Measurements from ENCODE around the gene ATXN1. TPM values are rescaled to one million over a fixed set of nuclear protein-coding genes. Genes with fewer than 3 reads are reported as not detected.
A peak's percentile ranks its signal among the peaks of the same experiment; 100 is the strongest.

Gene ATXN1
- polyA plus RNA-seq, 3 donors from 2014 or later: 6.9 to 14.7 (median 8.0) TPM

DNA sequence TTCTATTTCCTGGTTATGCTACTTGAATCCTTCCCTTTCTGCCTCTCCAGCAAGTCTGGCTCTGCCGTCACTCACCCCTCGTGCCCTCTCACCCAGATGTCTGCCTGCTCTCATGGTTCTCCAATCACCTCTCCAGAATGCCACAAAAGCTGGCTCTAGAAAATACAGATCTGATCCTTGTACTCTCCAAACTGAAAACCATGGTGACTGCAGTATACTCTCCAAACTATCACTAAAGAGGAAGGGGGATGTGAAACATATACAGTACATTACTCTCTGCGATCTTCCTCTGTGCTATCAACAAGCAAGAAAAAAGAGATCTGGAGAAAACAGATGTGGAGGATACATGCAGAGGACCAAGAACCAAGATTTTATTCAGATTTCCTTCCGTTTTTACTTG, 91.1 kb downstream of the ATXN1 start:
- no peaks in the 10 kb centered on the region for H3K9me3 Mint-ChIP-seq
- peaks cover 42 to 52% of the 10 kb centered on the region in 2 donors for H3K4me1 Mint-ChIP-seq
- H3K36me3 Mint-ChIP-seq: peaks cover 0 to 3% (median 0%) of the 10 kb centered on the region in 3 donors
- DNase-seq: no peak
- peaks cover 2 to 3% (median 2%) of the 10 kb centered on the region in 3 donors for H3K27me3 Mint-ChIP-seq (ENCODE audit: low read depth in 3 of 3)
- peak overlapping the region in 4 of 6 donors; percentile 50 to 79 (median 56) for H3K27ac Mint-ChIP-seq
- peak overlapping the region in 4 of 5 donors; percentile 5 to 16 (median 8) for H3K4me3 Mint-ChIP-seq

DNA sequence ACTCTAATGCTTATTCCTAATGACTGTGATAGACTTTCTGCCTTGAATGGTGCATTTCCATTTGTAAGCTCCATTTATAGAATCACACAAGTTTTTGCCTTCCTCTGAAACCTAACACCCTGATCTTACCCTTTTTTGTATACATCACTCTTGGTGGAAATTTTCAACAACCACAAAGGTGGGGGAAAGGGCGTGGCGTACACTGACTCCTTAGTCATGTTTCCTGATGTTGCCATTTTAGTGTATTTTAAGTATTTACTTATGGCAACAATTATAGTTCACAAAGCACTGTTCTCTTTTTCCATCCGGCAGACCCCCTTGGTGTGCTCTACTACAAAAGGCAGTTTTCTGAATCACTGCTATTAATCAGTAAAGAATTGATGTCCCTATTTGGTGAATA, 92.0 kb downstream of the ATXN1 start:
- Mint-ChIP-seq H3K4me3 (peak overlapping the region; percentile 7 to 72 (median 10)), H3K4me1 (peaks cover 42 to 48% of the 10 kb centered on the region in 2 donors), H3K27ac (peak overlapping the region in 5 of 6 donors; percentile 0 to 58 (median 32)), H3K36me3 (peaks cover 0 to 3% (median 0%) of the 10 kb centered on the region in 3 donors), H3K27me3 (ENCODE audit: low read depth in 3 of 3) (peaks cover 2 to 3% (median 2%) of the 10 kb centered on the region in 3 donors), H3K9me3 (no peaks in the 10 kb centered on the region)
- peak; percentile 17 to 35 (median 24) for DNase-seq

DNA sequence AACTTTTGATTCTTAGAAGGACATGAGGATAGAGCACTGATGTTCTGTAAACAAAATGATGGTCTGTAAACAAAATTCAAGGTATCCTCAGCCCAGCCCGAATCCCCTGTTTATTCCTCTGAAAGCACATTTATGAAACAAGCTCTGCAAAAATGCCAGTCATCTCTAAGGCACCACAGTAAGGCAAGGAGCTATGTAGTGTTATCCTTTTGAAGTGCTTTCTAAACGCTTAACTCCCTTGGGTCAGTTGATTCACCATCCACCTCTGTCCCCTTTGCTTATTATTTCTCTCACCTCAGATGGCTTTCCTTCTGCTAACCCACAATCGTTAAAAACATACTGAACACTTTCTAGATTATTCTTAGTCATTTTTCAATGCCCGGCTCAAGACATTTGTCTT, 93.8 kb downstream of the ATXN1 start:
- Mint-ChIP-seq H3K4me3 (no peak overlapping the region), H3K27ac (peak overlapping the region in 1 of 6 donors; percentile 31)

GRCh38 chr6:16665992-16666391, 95.3 kb downstream of the ATXN1 start:
- H3K27ac Mint-ChIP-seq: no peak overlapping the region
- DNase-seq: no peak
- H3K4me1 Mint-ChIP-seq: peaks cover 33 to 34% of the 10 kb centered on the region in 2 donors
- peaks cover 0 to 4% (median 0%) of the 10 kb centered on the region in 6 donors for H3K9me3 Mint-ChIP-seq
- H3K4me3 Mint-ChIP-seq: no peak overlapping the region
- peaks cover 6 to 10% (median 7%) of the 10 kb centered on the region in 3 donors for H3K36me3 Mint-ChIP-seq
- peaks cover 0 to 2% (median 2%) of the 10 kb centered on the region in 3 donors for H3K27me3 Mint-ChIP-seq (ENCODE audit: low read depth in 3 of 3)

More for the DNA sequence above, 93.8 kb downstream of the ATXN1 start:
- no peaks in the 10 kb centered on the region for H3K9me3 Mint-ChIP-seq
- DNase-seq: no peak
- H3K27me3 Mint-ChIP-seq (ENCODE audit: low read depth in 3 of 3): peaks cover 0 to 2% (median 2%) of the 10 kb centered on the region in 3 donors
- H3K4me1 Mint-ChIP-seq: peaks cover 42 to 46% of the 10 kb centered on the region in 2 donors
- H3K36me3 Mint-ChIP-seq: peaks cover 0 to 3% (median 0%) of the 10 kb centered on the region in 3 donors

DNA sequence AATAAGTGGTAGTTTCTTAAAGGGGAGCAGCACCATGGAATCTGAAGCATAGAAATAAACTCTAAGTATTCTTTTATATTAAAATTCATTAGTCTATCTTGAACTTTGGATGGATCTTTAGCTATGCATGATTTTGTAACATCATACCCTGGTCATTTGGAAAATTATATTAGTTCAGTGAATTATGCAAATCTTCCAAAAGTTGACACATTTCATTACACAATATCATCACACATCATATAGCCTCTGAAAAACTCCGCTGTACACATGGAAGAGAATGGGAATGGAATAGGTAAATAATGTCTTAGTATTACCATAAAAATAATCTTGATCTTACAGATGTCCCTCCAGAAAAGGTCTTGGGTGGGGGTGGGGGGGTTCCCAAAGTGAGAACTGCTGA, 96.1 kb downstream of the ATXN1 start:
- no peak for DNase-seq
- Mint-ChIP-seq H3K4me3 (no peak overlapping the region), H3K4me1 (peaks cover 27 to 29% of the 10 kb centered on the region in 2 donors), H3K27ac (no peak overlapping the region), H3K36me3 (peaks cover 6 to 14% (median 7%) of the 10 kb centered on the region in 3 donors), H3K27me3 (ENCODE audit: low read depth in 3 of 3) (peaks cover 0 to 1% (median 1%) of the 10 kb centered on the region in 3 donors), H3K9me3 (peaks cover 0 to 4% (median 0%) of the 10 kb centered on the region in 6 donors)

DNA sequence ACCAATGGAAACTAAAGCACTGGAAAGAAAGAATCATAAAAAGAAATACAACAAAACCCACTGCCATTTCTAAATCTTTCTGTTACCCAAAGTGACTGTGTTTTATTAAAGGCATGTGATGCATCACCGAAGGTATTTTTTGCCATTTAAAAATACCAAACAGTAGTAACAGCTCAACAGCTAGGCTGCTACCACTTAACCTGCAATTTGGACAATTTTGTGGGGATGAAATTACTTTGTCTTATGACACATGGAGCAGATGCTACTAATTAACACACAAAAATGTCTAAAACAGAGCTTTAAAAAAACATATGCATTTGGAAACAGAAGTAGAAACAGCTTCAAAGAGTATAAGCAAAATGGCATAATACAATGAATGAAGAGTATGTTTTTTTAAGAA, 97.4 kb downstream of the ATXN1 start:
- H3K27me3 Mint-ChIP-seq (ENCODE audit: low read depth in 3 of 3): no peaks in the 10 kb centered on the region
- H3K4me1 Mint-ChIP-seq: peaks cover 24 to 29% of the 10 kb centered on the region in 2 donors
- peaks cover 0 to 4% (median 0%) of the 10 kb centered on the region in 6 donors for H3K9me3 Mint-ChIP-seq
- H3K27ac Mint-ChIP-seq: no peak overlapping the region
- peaks cover 6 to 15% (median 7%) of the 10 kb centered on the region in 3 donors for H3K36me3 Mint-ChIP-seq
- no peak for DNase-seq
- no peak overlapping the region for H3K4me3 Mint-ChIP-seq

DNA sequence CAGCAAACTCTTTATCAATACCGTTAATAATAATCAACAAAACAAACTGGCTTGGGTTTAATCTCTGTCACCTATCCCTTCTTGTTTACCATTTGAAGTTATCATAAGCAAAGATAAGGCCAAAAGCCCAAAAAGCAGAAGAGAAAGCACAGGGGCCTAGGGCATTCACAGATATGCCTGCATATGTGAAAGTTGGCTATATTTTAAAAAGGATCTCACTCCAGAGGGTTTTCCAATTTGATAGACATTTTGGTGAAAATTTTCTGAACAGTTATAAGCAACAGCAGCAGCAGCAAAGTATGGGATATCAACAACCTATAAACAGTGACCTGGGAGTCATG, 101.1 kb downstream of the ATXN1 start:
- peak overlapping the region in 4 of 6 donors; percentile 10 to 75 (median 44) for H3K27ac Mint-ChIP-seq
- H3K4me3 Mint-ChIP-seq: peak overlapping the region in 1 of 5 donors; percentile 71
- H3K4me1 Mint-ChIP-seq: peaks cover 21 to 31% of the 10 kb centered on the region in 2 donors
- DNase-seq: no peak
- H3K9me3 Mint-ChIP-seq: peaks cover 0 to 4% (median 0%) of the 10 kb centered on the region in 6 donors
- H3K36me3 Mint-ChIP-seq: peaks cover 12 to 24% (median 13%) of the 10 kb centered on the region in 3 donors
- H3K27me3 Mint-ChIP-seq (ENCODE audit: low read depth in 3 of 3): peaks cover 0 to 2% (median 0%) of the 10 kb centered on the region in 3 donors

- Mint-ChIP-seq H3K27ac (peak overlapping the region in 5 of 6 donors; percentile 44 to 75 (median 53)), H3K9me3 (peaks cover 0 to 4% (median 0%) of the 10 kb centered on the region in 6 donors), H3K4me1 (peaks cover 26 to 37% of the 10 kb centered on the region in 2 donors), H3K36me3 (peaks cover 17 to 28% (median 17%) of the 10 kb centered on the region in 3 donors), H3K4me3 (peak overlapping the region in 3 of 5 donors; percentile 17 to 73 (median 27)), H3K27me3 (ENCODE audit: low read depth in 3 of 3) (peaks cover 0 to 2% (median 0%) of the 10 kb centered on the region in 3 donors)
- DNase-seq: no peak
Observed at GRCh38 chr6:16659466-16660156, 101.6 kb downstream of the ATXN1 start.

DNA sequence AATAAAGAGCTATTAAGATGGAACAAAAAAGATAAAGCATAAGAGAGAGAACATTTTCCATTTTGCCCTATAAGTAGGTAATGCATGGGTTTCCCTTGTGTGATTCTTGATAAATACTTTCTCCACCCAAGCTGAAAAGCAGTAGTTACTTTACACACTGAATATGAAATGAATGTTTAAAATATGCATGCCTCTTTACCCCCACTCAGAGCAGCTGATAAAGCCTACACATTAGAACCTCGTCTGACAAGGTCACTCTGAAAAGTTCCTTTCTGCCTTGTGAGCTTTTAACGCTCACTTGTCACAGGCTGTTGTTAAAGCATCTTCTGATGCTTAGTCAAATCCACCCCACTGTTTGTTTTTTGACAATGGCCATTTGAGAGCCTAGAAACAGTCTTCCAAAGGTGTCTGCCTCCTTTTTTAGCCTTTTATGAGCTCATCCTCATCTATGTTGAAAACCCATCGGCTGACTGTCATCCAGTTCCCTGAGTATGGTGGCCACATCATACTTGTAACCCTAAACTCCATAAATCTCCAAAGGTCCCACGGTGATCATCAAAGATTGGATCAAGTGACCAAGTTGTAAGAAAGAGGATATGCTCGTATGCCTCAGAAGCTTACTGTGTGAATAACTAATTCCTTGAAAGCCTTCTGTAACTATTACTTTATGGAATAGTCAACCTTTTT, 102.8 kb downstream of the ATXN1 start:
- Mint-ChIP-seq H3K27me3 (ENCODE audit: low read depth in 3 of 3) (peaks cover 0 to 2% (median 0%) of the 10 kb centered on the region in 3 donors), H3K9me3 (peaks cover 0 to 4% (median 0%) of the 10 kb centered on the region in 6 donors), H3K4me1 (peaks cover 37 to 48% of the 10 kb centered on the region in 2 donors), H3K36me3 (peaks cover 17 to 28% (median 18%) of the 10 kb centered on the region in 3 donors), H3K4me3 (peak overlapping the region in 1 of 5 donors; percentile 73), H3K27ac (peak overlapping the region in 5 of 6 donors; percentile 4 to 75 (median 36))
- DNase-seq: no peak

DNA sequence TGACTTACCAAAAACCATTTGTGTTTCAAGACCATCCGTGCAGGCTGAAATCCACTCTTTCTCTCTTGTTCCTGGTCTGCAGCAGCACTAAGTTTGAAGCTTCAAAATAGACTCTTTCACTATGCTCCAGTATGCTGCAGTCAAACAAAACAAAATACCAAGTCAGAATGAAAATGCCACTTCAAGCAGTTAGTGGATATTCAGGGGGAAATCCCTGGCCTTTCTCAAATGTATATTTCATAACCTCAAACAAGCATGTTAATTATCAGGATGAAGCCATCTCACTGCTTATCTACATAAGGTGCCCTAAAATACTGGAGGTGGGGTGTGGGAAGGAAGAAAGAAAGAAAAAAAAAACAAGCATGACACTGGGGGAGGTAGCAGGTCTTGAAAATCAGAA, 103.5 kb downstream of the ATXN1 start:
- peak overlapping the region in 1 of 5 donors; percentile 4 for H3K4me3 Mint-ChIP-seq
- peak overlapping the region in 3 of 6 donors; percentile 4 to 79 (median 31) for H3K27ac Mint-ChIP-seq
- H3K4me1 Mint-ChIP-seq: peaks cover 43 to 55% of the 10 kb centered on the region in 2 donors

GRCh38 chr6:16656451-16656850, 104.8 kb downstream of the ATXN1 start:
- H3K4me3 Mint-ChIP-seq: no peak overlapping the region
- H3K4me1 Mint-ChIP-seq: peaks cover 57 to 68% of the 10 kb centered on the region in 2 donors
- peaks cover 0 to 2% (median 0%) of the 10 kb centered on the region in 6 donors for H3K9me3 Mint-ChIP-seq
- peaks cover 0 to 2% (median 0%) of the 10 kb centered on the region in 3 donors for H3K27me3 Mint-ChIP-seq (ENCODE audit: low read depth in 3 of 3)
- DNase-seq: no peak
- peaks cover 13 to 21% (median 17%) of the 10 kb centered on the region in 3 donors for H3K36me3 Mint-ChIP-seq
- H3K27ac Mint-ChIP-seq: peak overlapping the region in 1 of 6 donors; percentile 24

More for the DNA sequence above, 103.5 kb downstream of the ATXN1 start:
- Mint-ChIP-seq H3K27me3 (ENCODE audit: low read depth in 3 of 3) (peaks cover 0 to 2% (median 0%) of the 10 kb centered on the region in 3 donors), H3K36me3 (peaks cover 17 to 28% (median 18%) of the 10 kb centered on the region in 3 donors), H3K9me3 (peaks cover 0 to 4% (median 0%) of the 10 kb centered on the region in 6 donors)
- no peak for DNase-seq

DNA sequence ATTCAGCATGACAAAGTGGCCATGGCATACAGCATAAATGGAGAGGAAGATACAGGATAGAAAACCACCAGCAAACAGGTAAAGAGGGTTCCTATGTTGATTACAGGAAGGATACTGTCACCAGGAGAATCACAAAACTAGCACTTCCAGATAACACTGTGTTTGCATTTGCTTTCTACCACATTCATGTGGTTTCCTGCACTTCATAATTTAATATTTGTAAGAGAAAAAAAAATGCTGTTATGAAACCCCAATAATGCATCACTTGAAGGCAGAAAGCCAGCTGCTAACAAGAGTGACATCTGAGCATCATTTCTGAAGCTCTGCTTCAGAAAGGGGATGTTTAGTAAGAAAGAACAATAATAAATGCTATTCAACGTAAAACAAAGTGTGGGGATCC, 106.6 kb downstream of the ATXN1 start:
- H3K36me3 Mint-ChIP-seq: peaks cover 10 to 19% (median 13%) of the 10 kb centered on the region in 3 donors
- peak overlapping the region in 3 of 5 donors; percentile 0 to 76 (median 60) for H3K4me3 Mint-ChIP-seq
- H3K9me3 Mint-ChIP-seq: no peaks in the 10 kb centered on the region
- H3K27me3 Mint-ChIP-seq (ENCODE audit: low read depth in 3 of 3): peaks cover 0 to 2% (median 0%) of the 10 kb centered on the region in 3 donors
- peak overlapping the region; percentile 56 to 95 (median 70) for H3K27ac Mint-ChIP-seq
- peak; percentile 5 to 60 (median 19) for DNase-seq
- H3K4me1 Mint-ChIP-seq: peaks cover 59 to 71% of the 10 kb centered on the region in 2 donors

DNA sequence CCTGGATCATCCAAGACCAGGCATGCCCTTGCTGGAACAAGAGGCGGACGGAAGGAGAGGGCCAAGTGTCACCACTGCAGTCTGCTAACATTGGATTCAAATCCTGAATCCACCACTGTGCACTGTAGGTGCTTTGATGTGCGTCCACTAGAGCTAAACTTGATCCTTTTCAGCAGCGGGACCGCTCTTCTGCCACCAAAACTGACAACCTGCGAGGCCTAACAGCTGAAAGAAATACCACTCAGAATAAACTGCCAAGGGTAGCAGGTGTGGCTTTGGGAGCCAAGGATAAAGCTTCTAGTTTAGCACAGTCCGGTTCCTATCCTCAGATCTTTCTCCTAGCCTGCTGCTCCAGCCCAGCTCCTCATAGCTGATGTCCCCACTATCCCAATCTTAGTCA, 108.0 kb downstream of the ATXN1 start:
- peaks cover 10 to 19% (median 13%) of the 10 kb centered on the region in 3 donors for H3K36me3 Mint-ChIP-seq
- DNase-seq: no peak
- peak overlapping the region in 1 of 5 donors; percentile 47 for H3K4me3 Mint-ChIP-seq
- H3K4me1 Mint-ChIP-seq: peaks cover 48 to 59% of the 10 kb centered on the region in 2 donors
- peaks cover 0 to 2% (median 0%) of the 10 kb centered on the region in 3 donors for H3K27me3 Mint-ChIP-seq (ENCODE audit: low read depth in 3 of 3)
- peak overlapping the region in 2 of 6 donors; percentile 12 to 63 for H3K27ac Mint-ChIP-seq
- no peaks in the 10 kb centered on the region for H3K9me3 Mint-ChIP-seq
